KMS-11 (cell line): ENCODE measurements around the gene SCARB1.

Source experiments
- H2AFZ ChIP-seq: fragments of 200-600 bp; sonication (generic); 2 replicates; pipeline ENCODE4 v1.6.1; 2016; ENCODE audit warnings: antibody characterized with exemption, mixed run types, low read depth
- H3K27ac ChIP-seq: fragments of 200-600 bp; sonication (generic); 2 replicates; pipeline ENCODE4 v1.6.1; 2016; ENCODE audit warnings: mild to moderate bottlenecking, mixed run types
- H3K27me3 ChIP-seq: fragments of 200-600 bp; sonication (generic); 2 replicates; pipeline ENCODE4 v1.6.1; 2017; ENCODE audit warnings: mild to moderate bottlenecking, low read depth, mixed run types, moderate library complexity; ENCODE audit not compliant: insufficient read depth
- H3K36me3 ChIP-seq: fragments of 200-600 bp; sonication (generic); 2 replicates; pipeline ENCODE4 v1.6.1; 2017; ENCODE audit warnings: mild to moderate bottlenecking, mixed run types; ENCODE audit not compliant: insufficient read depth
- H3K4me1 ChIP-seq: fragments of 200-600 bp; sonication (generic); 2 replicates; pipeline ENCODE4 v1.6.1; 2016; ENCODE audit warnings: mild to moderate bottlenecking, low read depth, mixed run types; ENCODE audit not compliant: poor library complexity, severe bottlenecking
- H3K4me2 ChIP-seq: fragments of 200-600 bp; sonication (generic); 2 replicates; pipeline ENCODE4 v1.7.0; 2016; ENCODE audit warnings: mild to moderate bottlenecking, mixed run types
- H3K4me3 ChIP-seq: fragments of 200-600 bp; sonication (generic); IDR thresholded peaks from 2 replicates; pipeline ENCODE4 v1.6.1; 2017; ENCODE audit warnings: low read depth, low read length, mixed read lengths; ENCODE audit not compliant: insufficient read depth
- H3K79me2 ChIP-seq: fragments of 200-600 bp; sonication (generic); 2 replicates; pipeline ENCODE4 v1.6.1; 2016; ENCODE audit warnings: low read depth, mixed run types; ENCODE audit not compliant: insufficient read depth
- H3K9ac ChIP-seq: fragments of 200-600 bp; sonication (generic); 2 replicates; pipeline ENCODE4 v1.6.1; 2016; ENCODE audit warnings: mild to moderate bottlenecking, mixed run types
- H4K20me1 ChIP-seq: fragments of 200-600 bp; sonication (generic); 2 replicates; pipeline ENCODE4 v1.6.1; 2016; ENCODE audit warnings: mild to moderate bottlenecking, mixed run types; ENCODE audit not compliant: insufficient read depth
- TF ChIP-seq, protein P1 (sequence below): fragments of 200-600 bp; sonication (generic); conservative IDR thresholded peaks from 2 replicates; pipeline ENCODE4 v1.6.1; 2017; ENCODE audit warnings: low read depth, mild to moderate bottlenecking, antibody characterized with exemption, low read length, moderate library complexity, mixed read lengths

SCARB1 gene

DNA sequence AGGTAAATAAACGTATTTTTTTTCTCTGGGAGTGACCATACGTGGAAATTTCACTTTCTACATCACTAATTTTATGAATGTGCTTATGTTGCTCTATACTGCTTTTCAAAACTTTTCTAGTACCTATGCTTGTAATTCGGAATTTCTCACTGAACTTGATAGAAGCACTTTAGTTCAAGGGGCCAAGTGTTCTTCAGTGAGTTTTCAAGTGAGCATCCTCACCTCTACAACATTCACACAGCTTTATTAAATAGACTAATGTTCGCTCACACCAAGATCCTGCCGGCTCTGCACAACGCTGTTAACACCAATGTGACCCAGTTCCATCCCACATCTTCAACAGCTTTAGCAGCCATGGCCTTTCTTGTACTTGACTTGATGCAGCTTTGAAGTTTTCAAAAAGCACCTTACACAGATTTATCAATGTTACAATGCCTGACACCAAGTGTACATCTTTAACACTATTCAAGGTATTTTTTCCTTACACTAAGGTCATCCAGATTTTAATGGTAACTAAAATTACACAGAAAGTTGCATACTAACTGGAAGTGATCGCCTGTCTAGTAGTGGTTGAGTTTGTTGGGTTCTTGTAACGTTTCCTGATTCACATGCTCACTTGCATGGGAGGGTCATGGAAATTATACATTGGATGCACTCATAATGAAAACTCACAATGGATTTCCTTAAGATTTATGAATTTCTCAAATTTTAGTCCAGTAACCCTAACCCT lies 46.3 kb upstream of the SCARB1 start:
- peaks cover 17% of the 10 kb centered on the region for H3K4me1 ChIP-seq
- H3K79me2 ChIP-seq = peaks cover 24% of the 10 kb centered on the region
- H3K4me3 ChIP-seq = no peak overlapping the region
- TF ChIP-seq, protein P1, sequence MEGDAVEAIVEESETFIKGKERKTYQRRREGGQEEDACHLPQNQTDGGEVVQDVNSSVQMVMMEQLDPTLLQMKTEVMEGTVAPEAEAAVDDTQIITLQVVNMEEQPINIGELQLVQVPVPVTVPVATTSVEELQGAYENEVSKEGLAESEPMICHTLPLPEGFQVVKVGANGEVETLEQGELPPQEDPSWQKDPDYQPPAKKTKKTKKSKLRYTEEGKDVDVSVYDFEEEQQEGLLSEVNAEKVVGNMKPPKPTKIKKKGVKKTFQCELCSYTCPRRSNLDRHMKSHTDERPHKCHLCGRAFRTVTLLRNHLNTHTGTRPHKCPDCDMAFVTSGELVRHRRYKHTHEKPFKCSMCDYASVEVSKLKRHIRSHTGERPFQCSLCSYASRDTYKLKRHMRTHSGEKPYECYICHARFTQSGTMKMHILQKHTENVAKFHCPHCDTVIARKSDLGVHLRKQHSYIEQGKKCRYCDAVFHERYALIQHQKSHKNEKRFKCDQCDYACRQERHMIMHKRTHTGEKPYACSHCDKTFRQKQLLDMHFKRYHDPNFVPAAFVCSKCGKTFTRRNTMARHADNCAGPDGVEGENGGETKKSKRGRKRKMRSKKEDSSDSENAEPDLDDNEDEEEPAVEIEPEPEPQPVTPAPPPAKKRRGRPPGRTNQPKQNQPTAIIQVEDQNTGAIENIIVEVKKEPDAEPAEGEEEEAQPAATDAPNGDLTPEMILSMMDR = no peak
- peak overlapping the region; percentile 23; the same call in 1 of the 2 replicates for H3K27ac ChIP-seq
- H3K4me2 ChIP-seq = no peak overlapping the region
- peaks cover 21% of the 10 kb centered on the region for H4K20me1 ChIP-seq
- no peak overlapping the region for H2AFZ ChIP-seq
- H3K27me3 ChIP-seq = no peaks in the 10 kb centered on the region
- no peak overlapping the region for H3K9ac ChIP-seq
- H3K36me3 ChIP-seq = no peaks in the 10 kb centered on the region

DNA sequence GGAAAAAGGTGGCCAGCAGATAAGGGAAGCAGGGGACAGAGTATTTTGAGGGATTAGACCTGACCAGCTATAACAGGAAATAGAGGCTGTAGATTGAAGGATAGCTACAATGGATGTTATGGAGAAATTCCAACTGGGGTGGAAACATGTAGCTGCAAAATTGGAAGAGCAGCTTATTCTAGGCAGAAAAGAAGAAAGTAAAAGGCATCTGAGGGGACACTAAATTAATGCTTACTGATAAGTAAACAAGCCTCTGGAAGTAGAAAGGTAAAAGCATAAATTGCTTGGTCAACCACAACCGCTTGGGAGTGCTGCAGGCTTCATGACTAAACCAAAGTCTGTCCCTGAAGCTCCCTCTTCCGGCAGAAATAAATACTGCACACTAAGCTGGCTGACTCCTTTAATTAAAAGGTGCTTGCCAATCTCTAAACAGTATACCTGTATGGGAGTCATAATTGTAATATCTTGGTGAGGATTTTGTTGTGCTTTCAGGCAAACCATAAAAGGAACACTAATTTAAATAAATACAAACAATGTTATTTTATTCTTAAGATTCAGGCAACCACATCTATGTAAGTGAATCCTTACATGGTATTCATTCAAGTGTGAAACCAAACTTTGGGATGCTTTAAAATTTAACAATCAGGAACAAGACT lies 43.1 kb upstream of the SCARB1 start:
- Histone ChIP-seq H3K36me3 (no peaks in the 10 kb centered on the region), H3K79me2 (no peaks in the 10 kb centered on the region), H3K4me3 (no peak overlapping the region), H3K4me2 (no peak overlapping the region; the same call in 1 of the 2 replicates), H3K27me3 (no peaks in the 10 kb centered on the region), H3K27ac (no peak overlapping the region), H3K9ac (no peak overlapping the region), H4K20me1 (peaks cover 12% of the 10 kb centered on the region; the same call in 1 of the 2 replicates), H3K4me1 (peaks cover 17% of the 10 kb centered on the region), H2AFZ (no peak overlapping the region)
- TF ChIP-seq, protein P1 = peak; percentile 84

DNA sequence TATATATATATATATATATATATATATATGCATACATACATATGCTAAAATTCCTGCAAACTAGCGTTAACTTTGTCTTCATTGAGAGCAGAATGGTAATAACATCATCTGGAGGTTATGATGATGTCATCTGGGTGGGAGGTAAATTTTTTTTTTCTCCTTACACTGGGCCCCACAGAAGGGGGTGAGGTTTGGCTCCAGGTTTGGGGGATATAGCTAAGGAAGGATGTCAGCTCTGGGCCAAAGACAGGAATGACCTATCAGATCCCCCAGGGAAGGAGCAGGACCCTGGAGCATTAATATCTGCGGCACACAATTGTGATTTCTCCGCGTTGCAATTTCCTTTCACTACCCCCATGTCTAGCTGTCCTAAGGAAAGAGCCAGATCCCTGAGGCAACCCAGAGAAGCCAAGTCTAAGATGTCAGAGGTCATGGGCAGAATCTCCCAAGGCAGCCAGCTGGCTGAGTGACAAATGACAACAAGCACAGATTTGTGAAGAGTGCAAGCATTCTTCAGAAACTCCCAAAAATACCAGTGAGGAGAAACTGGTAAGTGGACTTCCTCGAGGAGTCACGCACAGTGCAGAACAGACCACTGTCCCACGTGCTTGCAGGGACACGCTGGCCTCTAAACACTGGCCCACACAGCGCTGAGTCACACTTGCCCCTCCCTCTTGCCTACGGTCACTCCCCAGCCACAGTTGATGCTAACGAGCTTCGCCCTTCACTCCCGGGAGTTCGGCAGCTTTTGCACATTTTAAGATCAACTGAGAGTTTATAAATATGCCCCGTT lies 40.8 kb upstream of the SCARB1 start:
- Histone ChIP-seq H4K20me1 (no peaks in the 10 kb centered on the region), H3K36me3 (no peaks in the 10 kb centered on the region), H3K27me3 (no peaks in the 10 kb centered on the region), H3K79me2 (no peaks in the 10 kb centered on the region), H3K27ac (no peak overlapping the region), H3K4me2 (no peak overlapping the region), H3K4me3 (no peak overlapping the region), H2AFZ (no peak overlapping the region), H3K4me1 (peaks cover 11% of the 10 kb centered on the region), H3K9ac (no peak overlapping the region)
- TF ChIP-seq, protein P1 = no peak

DNA sequence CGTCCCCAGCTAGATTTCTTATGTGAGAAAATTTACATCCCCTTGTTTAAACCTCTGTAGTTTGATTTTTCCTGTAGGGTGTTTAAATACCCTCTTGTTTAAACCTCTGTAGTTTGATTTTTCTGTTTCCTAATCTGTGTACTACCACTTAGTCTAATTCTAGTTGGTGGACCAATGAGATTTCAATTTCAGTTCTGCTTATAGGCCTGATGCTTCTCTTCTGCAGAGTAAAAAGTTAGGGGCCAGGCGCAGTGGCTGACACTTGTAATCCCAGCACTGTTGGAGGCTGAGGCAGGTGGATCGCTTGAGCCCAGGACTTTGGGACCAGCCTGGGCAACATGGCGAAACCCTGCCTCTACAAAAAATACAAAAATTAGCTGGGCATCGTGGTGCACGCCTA lies 39.3 kb upstream of the SCARB1 start:
- Histone ChIP-seq H4K20me1 (no peaks in the 10 kb centered on the region), H3K4me2 (no peak overlapping the region), H3K4me1 (peaks cover 20% of the 10 kb centered on the region), H3K36me3 (no peaks in the 10 kb centered on the region), H3K9ac (no peak overlapping the region), H3K27ac (no peak overlapping the region), H3K27me3 (no peaks in the 10 kb centered on the region), H3K4me3 (no peak overlapping the region), H2AFZ (no peak overlapping the region), H3K79me2 (no peaks in the 10 kb centered on the region)
- TF ChIP-seq, protein P1 = no peak
